Panc1 (cell line): ENCODE results near the gene SLC51A.

Experiments
- POLR2AphosphoS5 ChIP-seq: IDR thresholded peaks from 2 replicates; pipeline ENCODE4 v1.6.1; 2012; ENCODE audit warnings: mild to moderate bottlenecking, low read depth, low read length, moderate library complexity
- SIN3A ChIP-seq: IDR thresholded peaks from 2 replicates; pipeline ENCODE4 v1.6.1; 2012; ENCODE audit warnings: low read depth, mild to moderate bottlenecking, low read length, moderate library complexity, borderline replicate concordance; ENCODE audit not compliant: insufficient read depth
- TCF7L2 ChIP-seq: IDR thresholded peaks from 2 replicates; pipeline ENCODE4 v1.6.1; 2011; ENCODE audit warnings: mild to moderate bottlenecking, low read depth, low read length, inconsistent platforms
- TF ChIP-seq, protein P1 (sequence below): fragments of 450-650 bp; IDR thresholded peaks from 2 replicates; pipeline ENCODE4 v1.5.1; 2017; ENCODE audit warnings: mild to moderate bottlenecking
- TF ChIP-seq, protein P2 (sequence below), 2 experiments: IDR thresholded peaks; 2 replicates each; pipeline ENCODE4 v1.6.1; 2011 to 2012; ENCODE audit warnings: low read depth in 2 of 2, control low read depth in 1 of 2, low read length in 1 of 2, mild to moderate bottlenecking in 1 of 2, moderate library complexity in 1 of 2; ENCODE audit not compliant: insufficient read depth in 1 of 2

DNA sequence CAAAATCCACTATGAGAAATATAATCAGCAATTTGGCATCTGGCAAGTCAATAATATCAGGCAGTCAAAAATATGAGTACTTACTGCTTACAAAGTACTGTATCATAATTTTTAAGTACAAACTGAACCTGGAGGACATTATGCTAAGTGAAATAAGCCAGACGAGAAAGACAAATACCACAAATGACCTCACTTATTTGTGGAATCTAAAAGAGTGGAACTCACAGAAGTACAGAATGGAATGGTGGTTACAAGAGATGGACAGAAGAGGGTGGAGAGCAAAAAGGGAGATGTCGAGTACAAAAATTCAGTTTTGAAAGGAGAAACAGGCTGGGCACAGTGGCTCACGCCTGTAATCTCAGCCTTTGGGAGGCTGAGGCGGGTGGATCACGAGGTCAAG lies 58.8 kb downstream of the SLC51A start:
- TF ChIP-seq, protein P1, sequence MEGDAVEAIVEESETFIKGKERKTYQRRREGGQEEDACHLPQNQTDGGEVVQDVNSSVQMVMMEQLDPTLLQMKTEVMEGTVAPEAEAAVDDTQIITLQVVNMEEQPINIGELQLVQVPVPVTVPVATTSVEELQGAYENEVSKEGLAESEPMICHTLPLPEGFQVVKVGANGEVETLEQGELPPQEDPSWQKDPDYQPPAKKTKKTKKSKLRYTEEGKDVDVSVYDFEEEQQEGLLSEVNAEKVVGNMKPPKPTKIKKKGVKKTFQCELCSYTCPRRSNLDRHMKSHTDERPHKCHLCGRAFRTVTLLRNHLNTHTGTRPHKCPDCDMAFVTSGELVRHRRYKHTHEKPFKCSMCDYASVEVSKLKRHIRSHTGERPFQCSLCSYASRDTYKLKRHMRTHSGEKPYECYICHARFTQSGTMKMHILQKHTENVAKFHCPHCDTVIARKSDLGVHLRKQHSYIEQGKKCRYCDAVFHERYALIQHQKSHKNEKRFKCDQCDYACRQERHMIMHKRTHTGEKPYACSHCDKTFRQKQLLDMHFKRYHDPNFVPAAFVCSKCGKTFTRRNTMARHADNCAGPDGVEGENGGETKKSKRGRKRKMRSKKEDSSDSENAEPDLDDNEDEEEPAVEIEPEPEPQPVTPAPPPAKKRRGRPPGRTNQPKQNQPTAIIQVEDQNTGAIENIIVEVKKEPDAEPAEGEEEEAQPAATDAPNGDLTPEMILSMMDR = no peak
- no peak for TF ChIP-seq SIN3A
- TF ChIP-seq POLR2AphosphoS5 = no peak
- TF ChIP-seq, protein P2, sequence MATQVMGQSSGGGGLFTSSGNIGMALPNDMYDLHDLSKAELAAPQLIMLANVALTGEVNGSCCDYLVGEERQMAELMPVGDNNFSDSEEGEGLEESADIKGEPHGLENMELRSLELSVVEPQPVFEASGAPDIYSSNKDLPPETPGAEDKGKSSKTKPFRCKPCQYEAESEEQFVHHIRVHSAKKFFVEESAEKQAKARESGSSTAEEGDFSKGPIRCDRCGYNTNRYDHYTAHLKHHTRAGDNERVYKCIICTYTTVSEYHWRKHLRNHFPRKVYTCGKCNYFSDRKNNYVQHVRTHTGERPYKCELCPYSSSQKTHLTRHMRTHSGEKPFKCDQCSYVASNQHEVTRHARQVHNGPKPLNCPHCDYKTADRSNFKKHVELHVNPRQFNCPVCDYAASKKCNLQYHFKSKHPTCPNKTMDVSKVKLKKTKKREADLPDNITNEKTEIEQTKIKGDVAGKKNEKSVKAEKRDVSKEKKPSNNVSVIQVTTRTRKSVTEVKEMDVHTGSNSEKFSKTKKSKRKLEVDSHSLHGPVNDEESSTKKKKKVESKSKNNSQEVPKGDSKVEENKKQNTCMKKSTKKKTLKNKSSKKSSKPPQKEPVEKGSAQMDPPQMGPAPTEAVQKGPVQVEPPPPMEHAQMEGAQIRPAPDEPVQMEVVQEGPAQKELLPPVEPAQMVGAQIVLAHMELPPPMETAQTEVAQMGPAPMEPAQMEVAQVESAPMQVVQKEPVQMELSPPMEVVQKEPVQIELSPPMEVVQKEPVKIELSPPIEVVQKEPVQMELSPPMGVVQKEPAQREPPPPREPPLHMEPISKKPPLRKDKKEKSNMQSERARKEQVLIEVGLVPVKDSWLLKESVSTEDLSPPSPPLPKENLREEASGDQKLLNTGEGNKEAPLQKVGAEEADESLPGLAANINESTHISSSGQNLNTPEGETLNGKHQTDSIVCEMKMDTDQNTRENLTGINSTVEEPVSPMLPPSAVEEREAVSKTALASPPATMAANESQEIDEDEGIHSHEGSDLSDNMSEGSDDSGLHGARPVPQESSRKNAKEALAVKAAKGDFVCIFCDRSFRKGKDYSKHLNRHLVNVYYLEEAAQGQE (IDR thresholded peaks at IDR 0.05; ENCODE audit: insufficient read depth in 1 of 2, low read depth in 2 of 2, low read length in 1 of 2) = no peak
- no peak for TF ChIP-seq TCF7L2
